HepG2 (cell line): ENCODE results near the gene GMEB2. TPM values are rescaled to one million over a fixed set of nuclear protein-coding genes. Genes with fewer than 3 reads are reported as not detected.

Experiments used
- ATF7 ChIP-seq, 2 experiments: fragments of 450-650 bp in 1 of 2; sonication (generic) in 1 of 2; formaldehyde crosslinking in 1 of 2; IDR thresholded peaks; 2 replicates each; pipeline versions ENCODE4 v1.4.0 to v1.6.1; 2016 to 2020; ENCODE audit warnings: antibody characterized with exemption in 1 of 2, mild to moderate bottlenecking in 1 of 2, missing genetic modification reagents in 1 of 2
- BHLHE40 ChIP-seq: IDR thresholded peaks from 2 replicates; pipeline ENCODE4 v1.6.1; 2011; ENCODE audit warnings: low read length, improper control_type of control experiment
- CAMTA2 ChIP-seq: sonication (generic); formaldehyde crosslinking; IDR thresholded peaks from 2 replicates; pipeline ENCODE4 v1.4.0; 2020; ENCODE audit warnings: mild to moderate bottlenecking, missing genetic modification reagents, borderline replicate concordance
- CREM ChIP-seq, 2 experiments: sonication (generic) in 1 of 2; formaldehyde crosslinking in 1 of 2; IDR thresholded peaks; 2 replicates each; pipeline versions ENCODE4 v1.4.0 to v1.6.1; 2016 to 2020; ENCODE audit warnings: antibody characterized with exemption in 1 of 2, mild to moderate bottlenecking in 1 of 2, missing genetic modification reagents in 1 of 2
- GATAD1 ChIP-seq: IDR thresholded peaks from 2 replicates; pipeline ENCODE4 v1.6.1; 2016; ENCODE audit warnings: missing genetic modification reagents, missing compliant biosample characterization
- GZF1 ChIP-seq: sonication (generic); formaldehyde crosslinking; IDR thresholded peaks from 2 replicates; pipeline ENCODE4 v1.5.1; 2020; ENCODE audit warnings: mild to moderate bottlenecking, missing genetic modification reagents
- HOXA3 ChIP-seq: sonication (generic); formaldehyde crosslinking; IDR thresholded peaks from 2 replicates; pipeline ENCODE4 v1.5.0; 2020; ENCODE audit warnings: missing genetic modification reagents
- KDM3A ChIP-seq: IDR thresholded peaks from 2 replicates; pipeline ENCODE4 v1.6.1; 2018; ENCODE audit warnings: low read depth, missing compliant biosample characterization
- KDM6A ChIP-seq: IDR thresholded peaks from 2 replicates; pipeline ENCODE4 v1.6.1; 2016; ENCODE audit warnings: low read depth
- KLF15 ChIP-seq: sonication (generic); formaldehyde crosslinking; IDR thresholded peaks from 2 replicates; pipeline ENCODE4 v1.8.1; 2023; ENCODE audit warnings: borderline replicate concordance, mild to moderate bottlenecking, inconsistent platforms, missing genetic modification reagents, mixed read lengths
- MIER3 ChIP-seq: IDR thresholded peaks from 2 replicates; pipeline ENCODE4 v1.6.1; 2016; ENCODE audit warnings: missing compliant biosample characterization, borderline replicate concordance
- NONO ChIP-seq, 2 experiments: fragments of 450-650 bp in 1 of 2; sonication (generic) in 1 of 2; formaldehyde crosslinking in 1 of 2; IDR thresholded peaks in 1 of 2; conservative IDR thresholded peaks in 1 of 2; 2 replicates each; pipeline versions ENCODE4 v1.6.1 to v1.8.0; 2017 to 2022; ENCODE audit warnings: mild to moderate bottlenecking in 1 of 2, missing genetic modification reagents in 1 of 2, moderate library complexity in 1 of 2
- RFX3 ChIP-seq: IDR thresholded peaks from 2 replicates; pipeline ENCODE4 v1.6.1; 2016; ENCODE audit warnings: missing biosample characterization, missing genetic modification reagents
- SMARCE1 ChIP-seq: fragments of 450-650 bp; IDR thresholded peaks from 2 replicates; pipeline ENCODE4 v1.6.1; 2017; ENCODE audit warnings: borderline replicate concordance
- YEATS2 ChIP-seq: sonication (generic); formaldehyde crosslinking; IDR thresholded peaks from 2 replicates; pipeline ENCODE4 v1.4.0; 2020; ENCODE audit warnings: missing genetic modification reagents, borderline replicate concordance
- ZNF121 ChIP-seq: sonication (generic); formaldehyde crosslinking; IDR thresholded peaks from 2 replicates; pipeline ENCODE4 v1.5.0; 2020; ENCODE audit warnings: mild to moderate bottlenecking, missing genetic modification reagents
- ZNF33A ChIP-seq: sonication (generic); formaldehyde crosslinking; IDR thresholded peaks from 2 replicates; pipeline ENCODE4 v1.5.1; 2020; ENCODE audit warnings: missing genetic modification reagents, mild to moderate bottlenecking, moderate library complexity, borderline replicate concordance
- ZNF367 ChIP-seq: sonication (generic); formaldehyde crosslinking; IDR thresholded peaks from 2 replicates; pipeline ENCODE4 v1.4.0; 2020; ENCODE audit warnings: missing genetic modification reagents, borderline replicate concordance
- ZNF552 ChIP-seq: sonication (generic); formaldehyde crosslinking; IDR thresholded peaks from 2 replicates; pipeline ENCODE4 v1.9.0; 2022; ENCODE audit warnings: missing genetic modification reagents, mild to moderate bottlenecking, borderline replicate concordance
- ZNF816 ChIP-seq: sonication (generic); formaldehyde crosslinking; IDR thresholded peaks from 2 replicates; pipeline ENCODE4 v1.8.0; 2022; ENCODE audit warnings: missing genetic modification reagents, mild to moderate bottlenecking, borderline replicate concordance
- ZSCAN5A ChIP-seq: sonication (generic); formaldehyde crosslinking; IDR thresholded peaks from 2 replicates; pipeline ENCODE4 v1.8.0; 2022; ENCODE audit warnings: mild to moderate bottlenecking, missing genetic modification reagents, borderline replicate concordance
- polyA plus RNA-seq, 8 experiments: library from polyadenylated mRNA; depleted of rRNA in 3 of 8; stranded (reverse) in 7 of 8; unstranded in 1 of 8; fragments of >200 nt; fragmentation: Illumina TruSeq in 4 of 8; extraction: Trizol in 4 of 8; gene quantifications; 2 replicates each; pipeline versions ENCODE4 v1.2.1 to v1.2.3, GENCODE V29; 2011 to 2016; ENCODE audit warnings: low read depth in 4 of 8, missing spikeins in 1 of 8, mixed read lengths in 1 of 8; ENCODE audit not compliant: insufficient read depth in 1 of 8
- total RNA-seq, 5 experiments: library from RNA; depleted of rRNA; stranded (reverse); fragments of >200 nt; fragmentation: Illumina TruSeq; extraction: Trizol; gene quantifications; 2 replicates each; pipeline ENCODE4 v1.2.3, GENCODE V29; 2016; ENCODE audit warnings: low read depth in 1 of 5
- TF ChIP-seq, protein P1 (sequence below): sonication (generic); formaldehyde crosslinking; IDR thresholded peaks from 2 replicates; pipeline ENCODE4 v1.5.0; 2020; ENCODE audit warnings: missing genetic modification reagents
- TF ChIP-seq, protein P2 (sequence below): IDR thresholded peaks from 2 replicates; pipeline ENCODE4 v1.6.1; 2012; ENCODE audit warnings: inconsistent platforms

The GMEB2 gene
- total and polyA plus RNA-seq, 2 of the 13 experiments (the other 11 are each of a cell fraction or from before 2014, with no cell fraction given) = 10.6 to 12.4 TPM

DNA sequence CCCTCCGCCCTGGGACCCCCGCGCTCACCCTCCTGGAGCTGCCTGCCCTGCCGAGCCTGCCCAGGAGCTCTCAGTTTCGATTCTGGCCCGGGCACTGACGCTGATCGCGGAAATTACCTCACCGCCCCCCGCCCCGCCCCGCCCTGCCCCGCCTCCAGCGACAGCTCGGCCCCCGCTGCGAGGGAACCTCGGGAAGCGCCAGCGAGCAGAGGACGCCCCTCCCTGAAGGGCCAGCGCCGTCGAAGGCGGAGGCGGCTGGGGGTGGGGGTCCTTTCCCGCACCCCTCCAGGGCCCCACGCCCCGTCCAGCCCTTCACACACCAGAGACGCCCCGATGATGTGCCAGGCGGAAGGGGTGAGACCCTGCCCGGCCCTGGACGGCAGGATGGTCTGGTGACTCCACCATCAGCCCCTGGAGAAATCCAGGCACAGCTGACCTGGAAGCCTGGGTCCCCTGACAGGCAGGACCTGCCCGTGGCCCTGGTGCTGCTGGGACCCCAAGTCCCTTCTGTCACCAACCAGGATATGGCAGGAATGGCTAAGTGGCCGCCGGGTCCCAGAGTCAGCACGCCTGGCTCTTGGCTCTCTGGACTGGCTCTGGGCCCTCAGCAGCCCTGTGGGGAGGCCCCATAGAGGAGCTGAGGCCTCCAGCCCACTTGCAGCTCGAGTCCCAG lies 52.6 kb downstream of the GMEB2 start, which contains the start of gene HELZ2 (continued):
- no peak for TF ChIP-seq ATF7 (IDR thresholded peaks at IDR 0.05)
- TF ChIP-seq ATF7 (CRISPR knock-in tag; IDR thresholded peaks at IDR 0.05) = no peak
- TF ChIP-seq MIER3 (CRISPR knock-in tag) = no peak
- TF ChIP-seq CREM (IDR thresholded peaks at IDR 0.05) = no peak
- no peak for TF ChIP-seq CREM (CRISPR knock-in tag; IDR thresholded peaks at IDR 0.05)
- peak; percentile 37; the same call in 1 of the 2 replicates for TF ChIP-seq ZNF367 (CRISPR knock-in tag)
- TF ChIP-seq, protein P1, sequence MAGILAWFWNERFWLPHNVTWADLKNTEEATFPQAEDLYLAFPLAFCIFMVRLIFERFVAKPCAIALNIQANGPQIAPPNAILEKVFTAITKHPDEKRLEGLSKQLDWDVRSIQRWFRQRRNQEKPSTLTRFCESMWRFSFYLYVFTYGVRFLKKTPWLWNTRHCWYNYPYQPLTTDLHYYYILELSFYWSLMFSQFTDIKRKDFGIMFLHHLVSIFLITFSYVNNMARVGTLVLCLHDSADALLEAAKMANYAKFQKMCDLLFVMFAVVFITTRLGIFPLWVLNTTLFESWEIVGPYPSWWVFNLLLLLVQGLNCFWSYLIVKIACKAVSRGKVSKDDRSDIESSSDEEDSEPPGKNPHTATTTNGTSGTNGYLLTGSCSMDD = no peak
- no peak for TF ChIP-seq ZNF816
- peak; percentile 33; the same call in 1 of the 2 replicates for TF ChIP-seq KDM3A (CRISPR knock-in tag)
- 0 out of 2 replicates have a peak, but pooled peaks have one; percentile 62 for TF ChIP-seq ZNF552
- 0 out of 2 replicates have a peak, but pooled peaks have one; percentile 85 for TF ChIP-seq KLF15
- no peak for TF ChIP-seq RFX3 (CRISPR knock-in tag)
- TF ChIP-seq ZSCAN5A (CRISPR knock-in tag) = no peak
- TF ChIP-seq KDM6A = 0 out of 2 replicates have a peak, but pooled peaks have one; percentile 26
- TF ChIP-seq ZNF121 (CRISPR knock-in tag) = no peak
- TF ChIP-seq BHLHE40 = no peak
- TF ChIP-seq YEATS2 (CRISPR knock-in tag) = no peak
- TF ChIP-seq SMARCE1 = no peak
- no peak; the same call in 1 of the 2 replicates for TF ChIP-seq CAMTA2
- TF ChIP-seq GZF1 (CRISPR knock-in tag) = no peak
- TF ChIP-seq NONO (IDR thresholded peaks at IDR 0.05) = no peak
- no peak for TF ChIP-seq NONO (CRISPR knock-in tag; conservative IDR thresholded peaks at IDR 0.05)
- 0 out of 2 replicates have a peak, but pooled peaks have one; percentile 14 for TF ChIP-seq GATAD1 (CRISPR knock-in tag)
- TF ChIP-seq HOXA3 = peak; percentile 45; the same call in 1 of the 2 replicates
- TF ChIP-seq, protein P2, sequence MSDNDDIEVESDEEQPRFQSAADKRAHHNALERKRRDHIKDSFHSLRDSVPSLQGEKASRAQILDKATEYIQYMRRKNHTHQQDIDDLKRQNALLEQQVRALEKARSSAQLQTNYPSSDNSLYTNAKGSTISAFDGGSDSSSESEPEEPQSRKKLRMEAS = peak; percentile 55
- TF ChIP-seq ZNF33A (CRISPR knock-in tag) = no peak
